ENCODE results near the gene PSMB7.

The PSMB7 gene

GRCh38 chr9:124390794-124391658, 24.2 kb downstream of the PSMB7 start:
- intact Hi-C loops (cut with micrococcal nuclease): no loop called here
- H3K9me3 Mint-ChIP-seq: no peaks in the 10 kb centered on the region
- H3K36me3 Mint-ChIP-seq (ENCODE audit: low read depth): peaks cover 8% of the 10 kb centered on the region
- H3K4me3 Mint-ChIP-seq: no peak overlapping the region
- H3K4me1 Mint-ChIP-seq (ENCODE audit: low read depth): peaks cover 85% of the 10 kb centered on the region
- H3K27ac Mint-ChIP-seq: no peak overlapping the region
- H3K27me3 Mint-ChIP-seq: no peaks in the 10 kb centered on the region

- Mint-ChIP-seq H3K27ac (no peak overlapping the region), H3K36me3 (ENCODE audit: low read depth) (peaks cover 14% of the 10 kb centered on the region), H3K9me3 (no peaks in the 10 kb centered on the region), H3K27me3 (no peaks in the 10 kb centered on the region), H3K4me3 (no peak overlapping the region), H3K4me1 (ENCODE audit: low read depth) (peaks cover 80% of the 10 kb centered on the region)
- intact Hi-C loops (cut with micrococcal nuclease): no loop called here
These were observed 25.9 kb downstream of the PSMB7 start for GRCh38 chr9:124389146-124389939.

- no peak overlapping the region for H3K4me3 Mint-ChIP-seq
- peaks cover 72% of the 10 kb centered on the region for H3K4me1 Mint-ChIP-seq (ENCODE audit: low read depth)
- H3K27me3 Mint-ChIP-seq: no peaks in the 10 kb centered on the region
- H3K36me3 Mint-ChIP-seq (ENCODE audit: low read depth): peaks cover 23% of the 10 kb centered on the region
- intact Hi-C loops (cut with micrococcal nuclease): no loop called here
- H3K27ac Mint-ChIP-seq: no peak overlapping the region
- H3K9me3 Mint-ChIP-seq: no peaks in the 10 kb centered on the region
These were observed 26.8 kb downstream of the PSMB7 start for GRCh38 chr9:124388275-124389048.

GRCh38 chr9:124386201-124386600, 29.0 kb downstream of the PSMB7 start:
- Mint-ChIP-seq H3K27ac (no peak overlapping the region), H3K4me3 (no peak overlapping the region), H3K27me3 (no peaks in the 10 kb centered on the region), H3K36me3 (ENCODE audit: low read depth) (peaks cover 36% of the 10 kb centered on the region), H3K4me1 (ENCODE audit: low read depth) (peaks cover 55% of the 10 kb centered on the region), H3K9me3 (no peaks in the 10 kb centered on the region)
- intact Hi-C loops (cut with micrococcal nuclease): no loop called here

GRCh38 chr9:124385623-124386022, 29.6 kb downstream of the PSMB7 start:
- Mint-ChIP-seq H3K4me1 (ENCODE audit: low read depth) (peaks cover 54% of the 10 kb centered on the region), H3K27me3 (no peaks in the 10 kb centered on the region)
- intact Hi-C loops (cut with micrococcal nuclease): no loop called here

GRCh38 chr9:124384846-124385245, 30.4 kb downstream of the PSMB7 start:
- H3K4me3 Mint-ChIP-seq: no peak overlapping the region
- H3K27me3 Mint-ChIP-seq: no peaks in the 10 kb centered on the region
- intact Hi-C loops (cut with micrococcal nuclease): no loop called here
- H3K27ac Mint-ChIP-seq: no peak overlapping the region
- peaks cover 41% of the 10 kb centered on the region for H3K36me3 Mint-ChIP-seq (ENCODE audit: low read depth)
- H3K9me3 Mint-ChIP-seq: no peaks in the 10 kb centered on the region
- H3K4me1 Mint-ChIP-seq (ENCODE audit: low read depth): peaks cover 52% of the 10 kb centered on the region

More at GRCh38 chr9:124385623-124386022, 29.6 kb downstream of the PSMB7 start:
- Mint-ChIP-seq H3K4me3 (no peak overlapping the region), H3K9me3 (no peaks in the 10 kb centered on the region), H3K36me3 (ENCODE audit: low read depth) (peaks cover 36% of the 10 kb centered on the region), H3K27ac (no peak overlapping the region)

- Mint-ChIP-seq H3K27me3 (no peaks in the 10 kb centered on the region), H3K36me3 (ENCODE audit: low read depth) (peaks cover 42% of the 10 kb centered on the region), H3K4me3 (no peak overlapping the region), H3K9me3 (no peaks in the 10 kb centered on the region), H3K4me1 (ENCODE audit: low read depth) (peaks cover 52% of the 10 kb centered on the region), H3K27ac (no peak overlapping the region)
- intact Hi-C loops (cut with micrococcal nuclease): no loop called here
These were observed 31.0 kb downstream of the PSMB7 start for GRCh38 chr9:124384210-124384609.

GRCh38 chr9:124381170-124381945, 33.9 kb downstream of the PSMB7 start:
- H3K4me3 Mint-ChIP-seq: no peak overlapping the region
- H3K36me3 Mint-ChIP-seq (ENCODE audit: low read depth): peaks cover 58% of the 10 kb centered on the region

GRCh38 chr9:124377551-124378406, 37.5 kb downstream of the PSMB7 start:
- Mint-ChIP-seq H3K36me3 (ENCODE audit: low read depth) (peaks cover 58% of the 10 kb centered on the region), H3K27me3 (no peaks in the 10 kb centered on the region), H3K9me3 (no peaks in the 10 kb centered on the region), H3K27ac (no peak overlapping the region), H3K4me1 (ENCODE audit: low read depth) (peaks cover 29% of the 10 kb centered on the region), H3K4me3 (no peak overlapping the region)
- intact Hi-C loops (cut with micrococcal nuclease): no loop called here

More at GRCh38 chr9:124381170-124381945, 33.9 kb downstream of the PSMB7 start:
- Mint-ChIP-seq H3K4me1 (ENCODE audit: low read depth) (peaks cover 34% of the 10 kb centered on the region), H3K27me3 (no peaks in the 10 kb centered on the region), H3K27ac (no peak overlapping the region), H3K9me3 (no peaks in the 10 kb centered on the region)
- intact Hi-C loops (cut with micrococcal nuclease): no loop called here

GRCh38 chr9:124376329-124376728, 38.9 kb downstream of the PSMB7 start:
- Mint-ChIP-seq H3K4me1 (ENCODE audit: low read depth) (peaks cover 43% of the 10 kb centered on the region), H3K27ac (no peak overlapping the region), H3K9me3 (no peaks in the 10 kb centered on the region), H3K36me3 (ENCODE audit: low read depth) (peaks cover 51% of the 10 kb centered on the region), H3K4me3 (no peak overlapping the region), H3K27me3 (no peaks in the 10 kb centered on the region)
- intact Hi-C loops (cut with micrococcal nuclease): no loop called here

GRCh38 chr9:124375726-124376125, 39.5 kb downstream of the PSMB7 start:
- intact Hi-C loops (cut with micrococcal nuclease): no loop called here

GRCh38 chr9:124373851-124374250, 41.4 kb downstream of the PSMB7 start:
- Mint-ChIP-seq H3K4me3 (no peak overlapping the region), H3K27ac (no peak overlapping the region), H3K9me3 (no peaks in the 10 kb centered on the region), H3K27me3 (no peaks in the 10 kb centered on the region), H3K36me3 (ENCODE audit: low read depth) (peaks cover 39% of the 10 kb centered on the region), H3K4me1 (ENCODE audit: low read depth) (peaks cover 40% of the 10 kb centered on the region)
- intact Hi-C loops (cut with micrococcal nuclease): no loop called here

More at GRCh38 chr9:124375726-124376125, 39.5 kb downstream of the PSMB7 start:
- H3K4me1 Mint-ChIP-seq (ENCODE audit: low read depth): peaks cover 44% of the 10 kb centered on the region
- no peaks in the 10 kb centered on the region for H3K9me3 Mint-ChIP-seq
- no peak overlapping the region for H3K27ac Mint-ChIP-seq
- H3K27me3 Mint-ChIP-seq: no peaks in the 10 kb centered on the region
- no peak overlapping the region for H3K4me3 Mint-ChIP-seq
- peaks cover 51% of the 10 kb centered on the region for H3K36me3 Mint-ChIP-seq (ENCODE audit: low read depth)
